Epithelial cell of esophagus (primary cell): Measurements from ENCODE around the gene RERE.
"Not testable (repeated sequence)": the region's sequence is repeated elsewhere in the genome, so short reads cannot be mapped to it uniquely, and the experiment has no call there.

Source experiments
- DNase-seq: peaks from one replicate; pipeline ENCODE4 v3.0.0; 2010; ENCODE audit warnings: low read depth
- H3K4me3 ChIP-seq: 2 replicates; pipeline ENCODE4 v1.5.1; 2011; ENCODE audit warnings: mild to moderate bottlenecking, low read length, control low read depth
- CTCF ChIP-seq: IDR thresholded peaks from 2 replicates; pipeline ENCODE4 v1.5.1; 2011; ENCODE audit warnings: low read depth, mild to moderate bottlenecking, low read length, control low read depth, inconsistent platforms; ENCODE audit not compliant: insufficient read depth; ENCODE audit errors: missing control alignments

RERE gene

GRCh38 chr1:8629241-8630091, 188.0 kb downstream of the RERE start:
- no peak for DNase-seq
- TF ChIP-seq CTCF = no peak
- H3K4me3 ChIP-seq = no peak overlapping the region

DNA sequence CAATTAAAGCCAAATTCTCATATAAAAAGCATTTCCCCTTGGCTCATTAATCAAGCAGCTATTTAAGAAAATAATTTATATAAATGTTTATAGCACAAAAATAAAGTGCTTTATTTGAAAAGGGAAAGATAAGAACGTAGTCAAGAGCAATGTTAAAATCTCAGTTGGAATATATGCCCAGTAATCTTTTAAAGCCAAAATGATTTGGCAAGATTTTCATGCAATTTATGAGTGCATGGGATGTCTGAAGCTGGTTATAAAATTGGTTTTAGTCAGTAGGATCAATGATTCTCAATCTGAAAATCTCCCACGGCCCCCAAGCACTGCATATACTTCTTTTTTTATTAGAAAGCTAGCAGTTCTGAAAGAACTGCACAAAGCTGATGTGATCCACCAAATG, 188.8 kb downstream of the RERE start:
- no peak for DNase-seq
- no peak for TF ChIP-seq CTCF
- H3K4me3 ChIP-seq = no peak overlapping the region

GRCh38 chr1:8627728-8628127, 189.7 kb downstream of the RERE start:
- DNase-seq = no peak
- no peak overlapping the region for H3K4me3 ChIP-seq
- TF ChIP-seq CTCF = no peak

GRCh38 chr1:8625981-8626898, 191.2 kb downstream of the RERE start:
- peak; percentile 18 for DNase-seq
- no peak for TF ChIP-seq CTCF
- H3K4me3 ChIP-seq = no peak overlapping the region

GRCh38 chr1:8625491-8625890, 191.9 kb downstream of the RERE start:
- TF ChIP-seq CTCF = no peak
- H3K4me3 ChIP-seq = no peak overlapping the region
- no peak for DNase-seq

DNA sequence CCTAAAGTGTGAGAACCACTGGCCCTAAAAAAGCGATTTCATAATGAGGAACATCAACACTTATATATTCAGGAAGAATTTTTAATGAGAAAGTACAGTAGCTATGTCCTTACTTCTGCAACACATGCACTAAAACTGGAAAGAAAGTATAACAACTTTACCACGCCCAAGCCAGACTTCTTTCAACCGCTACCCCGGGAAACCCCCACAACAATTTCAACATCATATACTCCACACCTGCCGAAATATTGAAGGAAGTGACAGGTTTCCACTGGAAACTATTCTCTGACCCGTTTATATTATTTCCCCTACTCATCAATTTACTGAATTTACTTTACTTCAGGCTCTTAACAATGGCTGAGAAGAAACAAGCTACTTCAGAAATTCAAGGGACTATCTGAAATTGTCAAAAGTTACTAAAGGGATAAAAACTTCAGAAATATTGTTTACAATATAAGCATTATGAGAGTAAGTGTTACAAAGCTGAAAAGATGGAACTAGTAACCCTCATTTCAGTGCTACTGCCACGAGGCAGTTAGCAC, 193.7 kb downstream of the RERE start:
- not testable (repeated sequence) for DNase-seq

GRCh38 chr1:8621785-8622348, 195.6 kb downstream of the RERE start:
- DNase-seq, H3K4me3 ChIP-seq: not testable (repeated sequence)

More for the DNA sequence above, 193.7 kb downstream of the RERE start:
- not testable (repeated sequence) for H3K4me3 ChIP-seq

GRCh38 chr1:8621034-8621582, 196.3 kb downstream of the RERE start:
- DNase-seq, H3K4me3 ChIP-seq: not testable (repeated sequence)

GRCh38 chr1:8619917-8620502, 197.4 kb downstream of the RERE start:
- not testable (repeated sequence) for H3K4me3 ChIP-seq, DNase-seq

DNA sequence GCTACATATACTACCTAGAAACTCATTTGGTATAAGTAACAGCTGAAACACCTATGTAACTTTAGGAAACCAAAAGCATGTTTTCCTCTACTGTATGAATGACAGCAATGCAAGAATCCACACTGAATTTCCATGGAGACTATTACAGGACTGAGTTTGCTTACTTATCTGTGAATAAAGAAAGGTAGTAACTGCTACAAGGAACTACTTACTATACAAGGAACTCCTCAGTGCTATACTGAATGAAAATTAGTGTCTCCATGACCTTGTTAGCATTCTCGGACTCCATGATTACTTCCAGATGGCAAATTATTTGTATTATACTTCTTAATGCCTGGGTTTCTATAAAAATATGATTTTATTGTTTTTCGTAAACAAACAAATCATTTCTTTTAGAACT, 198.0 kb downstream of the RERE start:
- not testable (repeated sequence) for H3K4me3 ChIP-seq, DNase-seq

DNA sequence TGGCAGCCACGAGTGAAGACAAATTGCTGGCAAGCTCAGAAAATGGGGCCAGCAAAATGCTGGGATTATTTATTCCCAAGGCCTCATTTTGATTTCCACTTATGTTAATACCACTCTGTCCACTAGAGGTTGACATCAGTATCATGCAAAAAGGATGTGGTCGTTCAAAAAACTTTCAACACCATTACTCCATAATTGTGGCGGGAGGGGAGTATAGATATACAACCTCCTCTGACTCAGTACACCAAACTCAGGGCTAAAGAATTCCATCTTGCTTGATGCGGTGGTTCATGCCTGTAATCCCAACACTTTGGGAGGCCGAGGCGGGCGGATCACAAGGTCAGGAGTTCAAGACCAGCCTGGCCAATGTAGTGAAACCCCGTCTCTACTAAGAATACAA, 200.6 kb downstream of the RERE start:
- not testable (repeated sequence) for H3K4me3 ChIP-seq
- DNase-seq = peak; percentile 29
